ENCODE measurements around the gene SNTA1. TPM values are rescaled to one million over a fixed set of nuclear protein-coding genes. Genes with fewer than 3 reads are reported as not detected.
"Not testable (repeated sequence)": the region's sequence is repeated elsewhere in the genome, so short reads cannot be mapped to it uniquely, and the experiment has no call there.

The SNTA1 gene
- total RNA-seq, 1 donor from 2014 or later = 19.5 TPM

DNA sequence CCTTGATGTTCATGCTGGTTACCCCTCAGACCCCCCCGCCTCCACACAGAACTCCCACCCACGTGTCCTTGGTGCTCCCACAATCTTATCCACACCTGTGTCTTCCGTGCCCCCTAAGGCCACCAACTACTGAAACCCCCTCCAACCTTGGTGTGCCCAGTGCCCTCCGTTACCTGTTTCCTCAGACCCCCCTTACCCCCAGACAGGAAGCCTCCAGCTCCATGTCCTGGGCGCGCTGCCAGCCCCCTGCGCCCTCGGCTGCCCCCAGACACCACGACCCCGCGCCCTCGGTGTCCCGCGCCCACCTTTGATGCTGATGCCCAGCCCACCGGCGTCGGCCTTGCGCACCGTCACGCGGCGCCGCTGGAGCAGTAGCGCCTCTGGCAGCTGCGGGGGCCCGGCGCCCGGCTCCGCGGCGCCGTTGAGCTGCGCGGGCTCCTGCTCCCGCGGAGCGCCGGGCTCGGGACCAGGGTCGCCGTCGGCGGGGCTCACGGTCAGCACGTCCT is 504 bp downstream of the SNTA1 start:
- H3K9me3 Mint-ChIP-seq = no peaks in the 10 kb centered on the region
- H3K4me1 Mint-ChIP-seq (ENCODE audit: unreplicated experiment) = peaks cover 25% of the 10 kb centered on the region
- peak overlapping the region; percentile 84 for H3K4me3 Mint-ChIP-seq
- peak overlapping the region; percentile 55 for H3K27ac Mint-ChIP-seq
- TF ChIP-seq, protein P1, sequence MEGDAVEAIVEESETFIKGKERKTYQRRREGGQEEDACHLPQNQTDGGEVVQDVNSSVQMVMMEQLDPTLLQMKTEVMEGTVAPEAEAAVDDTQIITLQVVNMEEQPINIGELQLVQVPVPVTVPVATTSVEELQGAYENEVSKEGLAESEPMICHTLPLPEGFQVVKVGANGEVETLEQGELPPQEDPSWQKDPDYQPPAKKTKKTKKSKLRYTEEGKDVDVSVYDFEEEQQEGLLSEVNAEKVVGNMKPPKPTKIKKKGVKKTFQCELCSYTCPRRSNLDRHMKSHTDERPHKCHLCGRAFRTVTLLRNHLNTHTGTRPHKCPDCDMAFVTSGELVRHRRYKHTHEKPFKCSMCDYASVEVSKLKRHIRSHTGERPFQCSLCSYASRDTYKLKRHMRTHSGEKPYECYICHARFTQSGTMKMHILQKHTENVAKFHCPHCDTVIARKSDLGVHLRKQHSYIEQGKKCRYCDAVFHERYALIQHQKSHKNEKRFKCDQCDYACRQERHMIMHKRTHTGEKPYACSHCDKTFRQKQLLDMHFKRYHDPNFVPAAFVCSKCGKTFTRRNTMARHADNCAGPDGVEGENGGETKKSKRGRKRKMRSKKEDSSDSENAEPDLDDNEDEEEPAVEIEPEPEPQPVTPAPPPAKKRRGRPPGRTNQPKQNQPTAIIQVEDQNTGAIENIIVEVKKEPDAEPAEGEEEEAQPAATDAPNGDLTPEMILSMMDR (conservative IDR thresholded peaks at IDR 0.05) = no peak
- H3K27me3 Mint-ChIP-seq = peaks cover 7% of the 10 kb centered on the region
- H3K36me3 Mint-ChIP-seq = no peaks in the 10 kb centered on the region
- peak; percentile 78 for DNase-seq (ENCODE audit: extremely low spot score, unreplicated experiment)

DNA sequence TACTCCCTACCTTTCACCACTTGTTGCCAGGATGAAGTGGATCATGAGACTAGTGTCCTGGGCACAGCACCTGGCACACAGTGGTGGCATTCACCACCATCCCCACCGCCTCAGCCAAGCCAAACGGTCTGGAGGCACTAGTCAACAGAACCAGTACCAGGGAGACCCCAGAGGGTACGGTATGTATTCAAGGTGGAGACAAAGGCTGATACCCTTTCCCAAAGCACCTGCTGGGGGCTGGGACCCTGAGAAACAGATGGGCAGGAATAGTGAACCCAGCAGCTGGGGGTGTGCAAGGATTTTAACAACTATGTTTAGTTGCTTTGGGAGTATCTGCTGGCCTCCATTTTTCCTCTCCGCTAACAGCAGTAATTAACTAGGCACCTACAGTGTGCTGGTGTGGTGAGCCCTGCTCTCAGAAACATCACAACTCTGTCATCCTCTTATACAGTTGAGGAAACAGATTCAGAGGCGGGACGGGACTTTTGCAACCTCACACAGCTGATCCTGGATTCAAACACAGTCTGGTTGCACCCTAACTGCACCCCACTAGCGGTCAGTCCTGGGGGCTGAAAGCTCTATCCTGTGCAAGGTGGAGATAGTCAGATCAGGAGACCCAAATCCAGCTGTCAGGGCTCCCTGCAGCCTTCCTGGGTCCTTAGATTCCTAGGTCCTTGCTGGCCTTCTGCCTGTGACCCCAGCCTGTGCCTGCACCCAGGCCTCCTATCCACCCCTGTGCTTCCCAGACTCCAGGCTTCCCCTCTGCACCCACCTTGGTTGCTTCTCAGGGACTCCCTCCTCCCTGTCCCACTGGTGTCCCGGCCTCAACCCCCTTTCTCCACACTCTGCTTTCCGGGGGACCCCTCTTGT is 1.2 kb downstream of the SNTA1 start:
- Mint-ChIP-seq H3K27ac (peak overlapping the region; percentile 55), H3K27me3 (peaks cover 7% of the 10 kb centered on the region), H3K4me1 (ENCODE audit: unreplicated experiment) (peaks cover 25% of the 10 kb centered on the region), H3K9me3 (no peaks in the 10 kb centered on the region), H3K36me3 (no peaks in the 10 kb centered on the region), H3K4me3 (peak overlapping the region; percentile 84)
- no peak for DNase-seq (ENCODE audit: extremely low spot score, unreplicated experiment)
- TF ChIP-seq, protein P1 (conservative IDR thresholded peaks at IDR 0.05) = no peak

DNA sequence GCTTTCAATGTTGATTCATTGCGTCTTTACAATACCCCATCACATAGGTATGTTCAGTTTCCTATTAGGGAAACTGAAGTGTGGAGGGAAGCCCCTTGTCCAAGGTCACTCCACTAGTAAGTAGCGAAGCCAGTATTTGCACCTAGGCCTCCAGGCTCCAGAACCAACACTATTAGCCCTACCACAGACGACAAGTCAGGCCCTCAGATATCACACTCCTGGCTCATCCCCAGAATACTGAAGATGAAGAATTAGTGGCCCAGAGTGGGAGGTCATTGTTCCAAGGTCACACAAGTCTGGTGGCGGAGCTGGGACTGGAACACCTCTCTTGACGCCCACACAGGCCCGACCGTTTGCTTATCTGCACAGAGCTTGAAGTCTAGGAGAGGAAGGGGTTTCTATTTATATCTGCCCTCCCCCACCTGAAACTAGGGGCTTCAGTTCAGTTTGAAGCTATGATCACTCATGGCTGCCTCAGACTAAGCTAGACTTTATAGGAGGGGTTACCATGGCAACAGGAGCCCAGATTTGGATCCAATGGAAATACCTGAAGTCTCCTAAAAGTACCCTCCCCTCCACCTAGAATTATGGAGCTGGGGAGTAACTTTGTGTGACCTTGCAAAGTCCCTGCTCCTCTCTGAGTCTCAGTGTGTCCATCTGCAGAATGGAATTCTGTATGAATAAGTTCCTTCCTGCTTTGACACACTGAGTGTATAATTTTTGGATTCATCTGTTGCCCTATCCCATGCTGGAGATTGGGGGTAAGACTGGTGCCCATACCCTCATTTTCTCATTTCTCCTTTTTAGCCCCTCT is 2.2 kb downstream of the SNTA1 start:
- Mint-ChIP-seq H3K27me3 (peaks cover 7% of the 10 kb centered on the region), H3K4me1 (ENCODE audit: unreplicated experiment) (peaks cover 25% of the 10 kb centered on the region), H3K4me3 (peak overlapping the region; percentile 84), H3K9me3 (no peaks in the 10 kb centered on the region), H3K36me3 (no peaks in the 10 kb centered on the region), H3K27ac (peak overlapping the region; percentile 55)
- TF ChIP-seq, protein P1 (conservative IDR thresholded peaks at IDR 0.05) = no peak
- DNase-seq (ENCODE audit: extremely low spot score, unreplicated experiment) = no peak

DNA sequence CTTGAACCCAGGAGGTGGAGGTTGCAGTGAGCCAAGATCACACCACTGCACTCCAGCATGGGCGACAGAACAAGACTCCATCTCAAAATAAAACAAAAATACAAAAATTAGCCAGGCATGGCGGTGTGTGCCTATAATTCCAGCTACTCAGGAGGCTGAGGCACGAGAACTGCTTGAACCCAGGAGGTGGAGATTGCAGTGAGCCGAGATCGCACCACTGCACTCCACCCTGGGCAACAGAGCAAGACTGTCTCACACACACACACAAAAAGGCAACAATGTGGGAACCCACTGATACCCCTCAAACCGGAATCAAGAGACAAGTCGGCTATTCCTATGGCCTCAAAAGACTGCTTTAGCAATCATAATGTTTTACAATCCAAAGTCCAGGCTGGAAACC is 3.0 kb downstream of the SNTA1 start:
- peaks cover 25% of the 10 kb centered on the region for H3K4me1 Mint-ChIP-seq (ENCODE audit: unreplicated experiment)
- not testable (repeated sequence) for H3K36me3 Mint-ChIP-seq; H3K27ac Mint-ChIP-seq; H3K9me3 Mint-ChIP-seq; DNase-seq (ENCODE audit: extremely low spot score, unreplicated experiment); H3K4me3 Mint-ChIP-seq; H3K27me3 Mint-ChIP-seq

DNA sequence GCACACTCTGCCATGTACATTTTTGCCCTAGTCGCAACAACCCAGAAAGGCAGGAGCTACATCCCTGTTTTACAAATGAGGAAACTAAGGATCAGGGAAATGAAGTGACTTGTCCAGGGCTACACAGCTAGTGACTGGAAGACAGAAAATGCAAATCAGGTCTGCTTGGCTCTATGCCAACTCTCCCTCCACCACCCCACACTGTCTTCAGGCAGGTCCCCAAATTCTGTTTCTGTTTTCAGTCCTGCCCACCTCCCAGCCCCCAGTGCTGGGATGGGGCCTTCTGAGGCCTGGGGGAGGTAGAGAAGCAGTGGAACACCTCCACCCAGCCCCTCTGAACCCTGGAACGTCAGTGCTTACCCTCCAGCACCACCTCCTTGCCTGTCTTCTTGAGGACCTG is 5.1 kb downstream of the SNTA1 start:
- peaks cover 13% of the 10 kb centered on the region for H3K36me3 Mint-ChIP-seq
- TF ChIP-seq, protein P1 (conservative IDR thresholded peaks at IDR 0.05) = no peak
- peaks cover 20% of the 10 kb centered on the region for H3K4me1 Mint-ChIP-seq (ENCODE audit: unreplicated experiment)
- H3K9me3 Mint-ChIP-seq = no peaks in the 10 kb centered on the region
- no peaks in the 10 kb centered on the region for H3K27me3 Mint-ChIP-seq
- no peak overlapping the region for H3K4me3 Mint-ChIP-seq
- H3K27ac Mint-ChIP-seq = no peak overlapping the region
- DNase-seq (ENCODE audit: extremely low spot score, unreplicated experiment) = no peak
